G401 (cell line): ENCODE measurements around the gene TRIM67. TPM values are rescaled to one million over a fixed set of nuclear protein-coding genes. Genes with fewer than 3 reads are reported as not detected.
"Not testable (repeated sequence)": the region's sequence is repeated elsewhere in the genome, so short reads cannot be mapped to it uniquely, and the experiment has no call there.

Source experiments
- DNase-seq: peaks from one replicate; pipeline ENCODE4 v3.0.0-alpha.2; 2015; ENCODE audit warnings: low spot score
- in situ Hi-C: cut with HindIII; loops from 2 replicates; pipeline ENCODE4 v1.10.0; 2016; ENCODE audit warnings: low sequenced_read_pairs, mixed read lengths
- total RNA-seq: library from RNA; depleted of rRNA; stranded (reverse); fragments of >200 nt; shearing (Covaris generic); gene quantifications from 2 replicates; pipeline ENCODE4 v1.2.3, GENCODE V29; 2014

The TRIM67 gene
- total RNA-seq, 1 experiment from 2014 or later: not detected

DNA sequence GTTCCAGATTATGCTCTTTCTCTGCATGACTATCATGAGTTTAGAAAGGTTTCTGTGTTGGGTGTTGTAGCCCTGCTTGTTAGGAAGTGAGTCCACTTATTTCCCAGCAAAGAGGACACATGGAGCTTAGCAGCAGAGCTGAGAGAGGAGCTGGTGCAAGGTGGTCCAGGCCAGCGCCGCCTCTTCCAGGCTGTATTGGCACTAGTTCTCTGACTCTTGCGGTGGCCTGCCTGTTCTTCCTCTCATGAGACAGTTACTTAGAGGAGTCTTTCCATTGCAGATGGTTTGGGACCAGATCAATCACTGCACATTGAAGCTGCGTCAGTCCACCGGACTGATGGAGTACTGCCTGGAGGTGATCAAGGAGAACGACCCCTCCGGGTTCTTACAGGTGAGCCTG lies 38.0 kb downstream of the TRIM67 start:
- in situ Hi-C loops: no loop called here
- no peak for DNase-seq

- in situ Hi-C loops: no loop called here
Measured at GRCh38 chr1:231200388-231201031, 38.7 kb downstream of the TRIM67 start.

GRCh38 chr1:231201375-231201978 lies 39.6 kb downstream of the TRIM67 start:
- in situ Hi-C loops: no loop called here
- no peak for DNase-seq

More at GRCh38 chr1:231200388-231201031, 38.7 kb downstream of the TRIM67 start:
- DNase-seq: no peak

DNA sequence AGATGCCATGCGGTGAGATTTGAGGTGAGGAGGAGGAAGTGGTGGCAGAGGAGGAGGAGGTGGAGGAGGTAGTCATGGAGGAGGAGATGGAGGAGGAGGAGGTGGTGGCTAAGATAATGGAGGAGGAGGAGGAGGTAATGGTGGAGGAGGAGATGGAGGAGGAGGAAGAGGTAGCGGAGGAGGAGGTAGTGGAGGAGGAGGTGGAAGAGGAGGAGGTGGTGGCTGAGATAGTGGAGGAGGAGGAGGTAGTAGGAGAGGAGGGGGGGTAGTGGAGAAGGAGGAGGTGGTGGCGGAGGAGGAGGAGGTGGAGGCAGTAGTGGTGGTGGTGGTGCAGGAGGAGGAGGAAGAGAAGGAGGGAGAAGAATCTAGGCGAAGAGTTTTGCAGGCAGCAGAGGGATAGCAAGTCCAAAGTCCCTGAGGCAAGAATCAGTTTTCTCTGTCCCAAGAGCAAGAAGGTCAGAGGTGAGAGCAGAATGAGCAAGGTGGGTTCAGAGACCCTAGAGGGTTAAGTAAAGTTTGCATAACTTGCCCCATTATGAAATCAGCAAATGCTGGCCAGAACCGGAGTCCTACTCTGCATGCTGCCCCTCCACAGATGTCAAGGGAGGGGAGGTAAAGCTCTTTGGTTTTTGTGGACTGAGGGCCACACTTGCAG lies 40.2 kb downstream of the TRIM67 start:
- DNase-seq: no peak
- in situ Hi-C loops: no loop called here

DNA sequence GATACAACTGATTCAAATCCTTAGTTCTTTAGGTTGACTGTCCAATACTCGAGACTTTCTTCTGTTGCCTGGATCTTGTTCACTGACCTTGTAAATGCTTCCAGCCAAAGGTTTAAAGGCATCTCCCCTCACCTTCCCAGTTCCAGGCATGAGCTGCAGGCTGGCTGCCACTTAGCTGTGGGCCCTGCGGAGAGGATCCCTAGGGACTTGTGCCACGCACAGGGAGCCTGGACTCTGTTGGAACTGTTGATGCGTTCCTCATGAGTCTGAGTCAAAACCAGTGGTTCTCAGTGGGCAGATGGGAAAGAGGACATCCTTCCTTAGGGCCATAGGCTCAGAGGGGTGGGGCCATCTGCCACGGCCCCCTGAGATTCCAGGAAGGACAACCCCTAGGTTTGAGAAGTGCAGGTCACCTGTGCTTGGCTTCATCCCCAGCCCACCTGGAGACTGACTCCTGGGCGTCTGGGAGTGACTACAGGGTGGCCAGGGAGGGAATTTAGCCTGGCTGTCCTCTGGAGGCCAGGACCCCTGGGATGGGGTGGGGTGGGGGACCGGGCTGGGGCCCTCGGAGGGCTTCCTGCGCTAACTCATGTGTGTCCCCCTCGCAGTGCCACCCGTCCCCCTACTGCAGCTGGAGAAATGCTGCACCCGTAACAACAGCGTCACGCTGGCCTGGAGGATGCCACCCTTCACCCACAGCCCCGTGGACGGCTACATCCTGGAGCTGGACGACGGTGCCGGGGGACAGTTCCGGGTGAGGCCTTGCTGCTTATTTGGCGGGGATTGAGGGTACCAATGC lies 41.6 kb downstream of the TRIM67 start:
- no peak for DNase-seq
- in situ Hi-C loops: no loop called here

- DNase-seq: no peak
- in situ Hi-C loops: no loop called here
Measured at GRCh38 chr1:231206856-231207255, 45.0 kb downstream of the TRIM67 start.

- DNase-seq: no peak
- in situ Hi-C loops: no loop called here
Measured at GRCh38 chr1:231207437-231207836, 45.6 kb downstream of the TRIM67 start.

- in situ Hi-C loops: no loop called here
- DNase-seq: no peak
Measured at GRCh38 chr1:231208980-231209379, 47.1 kb downstream of the TRIM67 start.

DNA sequence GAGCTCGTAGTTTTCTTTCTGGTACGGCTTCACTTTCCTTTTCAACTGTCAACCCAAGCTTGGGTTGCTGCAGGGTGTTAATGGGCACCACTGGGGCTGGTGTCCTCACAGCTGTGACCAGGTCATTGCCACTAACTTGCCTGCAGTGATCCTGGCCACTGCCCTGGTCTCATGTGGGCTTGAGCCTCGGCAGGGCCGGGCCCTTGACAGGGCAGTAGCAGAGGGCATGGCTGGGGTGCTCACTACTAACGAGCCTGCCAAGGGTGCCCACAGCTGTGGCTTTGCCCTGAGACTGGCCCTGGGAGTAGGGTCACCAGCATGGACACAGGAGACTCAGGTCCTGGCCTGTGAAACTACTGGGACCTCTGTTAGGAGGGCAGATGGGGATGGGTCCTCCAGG lies 47.7 kb downstream of the TRIM67 start:
- in situ Hi-C loops: no loop called here
- DNase-seq: no peak

DNA sequence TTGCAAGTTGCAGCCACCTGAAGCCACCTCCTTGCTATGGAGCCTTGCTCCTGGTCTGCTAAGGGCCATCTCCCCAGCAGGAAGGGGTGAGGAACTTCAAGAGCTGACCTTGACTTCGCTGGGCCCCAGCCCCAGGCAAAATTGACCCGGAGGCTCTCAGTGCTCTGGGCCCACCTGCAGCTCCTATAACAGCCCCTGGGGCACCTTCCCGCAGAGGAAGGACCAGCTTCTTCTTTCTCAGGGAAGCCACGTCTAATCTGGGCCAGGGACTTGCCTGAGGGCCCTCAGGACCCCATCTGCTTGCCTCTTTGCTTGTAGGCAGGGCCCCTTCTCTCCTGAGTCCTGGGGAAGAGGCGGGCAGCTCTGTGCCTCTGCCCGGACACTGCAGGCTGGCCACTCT lies 48.3 kb downstream of the TRIM67 start:
- in situ Hi-C loops: no loop called here
- DNase-seq: no peak

DNA sequence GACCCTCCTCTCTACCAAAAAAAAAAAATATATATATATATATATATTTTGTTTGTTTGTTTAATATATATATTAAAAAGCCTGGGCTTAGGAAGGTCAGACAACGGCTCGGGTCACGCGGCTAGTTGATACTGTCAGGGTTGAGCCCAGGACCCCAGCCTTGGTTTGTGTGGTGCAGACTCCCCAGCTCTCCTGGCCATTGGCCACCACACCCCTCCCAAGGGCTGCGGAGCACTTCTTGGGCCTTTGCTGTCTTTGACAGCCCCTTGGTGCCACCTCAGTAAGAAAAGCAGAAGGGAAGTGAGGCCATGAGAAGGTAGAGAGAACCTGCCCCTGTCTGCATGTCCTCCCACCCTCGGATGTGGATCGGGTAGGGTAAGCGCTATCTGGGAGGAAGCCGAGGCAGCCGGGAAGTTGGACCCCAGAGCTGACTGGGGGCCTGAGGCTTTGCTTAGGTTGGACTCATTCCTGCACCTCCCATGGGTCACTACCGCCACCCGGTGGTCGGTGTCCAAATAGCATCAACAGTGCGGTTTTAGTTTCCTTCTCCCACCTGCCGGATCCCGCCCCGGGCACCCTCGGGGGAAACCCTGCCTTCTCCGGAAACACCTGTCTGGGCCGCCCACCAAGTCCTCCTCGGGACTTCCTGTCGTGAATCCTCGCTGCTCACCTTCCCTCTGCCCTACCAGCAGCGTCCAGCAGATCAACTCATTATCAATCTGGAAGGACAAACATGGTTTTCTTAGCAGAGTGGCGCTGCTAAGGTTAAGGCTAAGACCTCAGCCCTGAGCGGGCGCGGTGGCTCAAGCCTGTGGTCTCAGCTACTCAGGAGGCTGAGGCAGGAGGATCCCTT lies 49.4 kb downstream of the TRIM67 start:
- in situ Hi-C loops: no loop called here
- DNase-seq: peak; percentile 80

DNA sequence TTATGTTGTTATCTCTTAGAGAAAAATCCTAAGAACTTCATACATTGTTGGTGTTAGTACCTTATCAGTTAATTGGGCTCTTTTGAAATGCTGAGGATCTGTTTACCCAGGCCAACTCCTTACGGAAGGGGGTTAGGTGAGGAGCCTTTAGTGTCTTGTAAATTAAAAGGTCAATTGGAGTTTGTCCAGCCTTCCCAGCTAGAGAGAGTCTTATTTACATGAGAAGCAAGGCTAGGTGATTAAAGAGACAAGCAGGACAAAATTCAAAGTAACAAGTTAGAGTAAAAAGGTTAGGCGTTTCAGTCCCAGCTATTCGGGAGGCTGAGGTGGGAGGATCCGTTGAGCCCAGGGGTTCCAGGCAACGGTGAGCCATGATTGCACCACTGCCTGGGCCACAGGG lies 50.4 kb downstream of the TRIM67 start:
- in situ Hi-C loops, DNase-seq: not testable (repeated sequence)

GRCh38 chr1:231213831-231214573 lies 52.1 kb downstream of the TRIM67 start:
- in situ Hi-C loops: no loop called here
- no peak for DNase-seq

GRCh38 chr1:231214918-231215680 lies 53.2 kb downstream of the TRIM67 start:
- in situ Hi-C loops: no loop called here
- DNase-seq: peak; percentile 39

DNA sequence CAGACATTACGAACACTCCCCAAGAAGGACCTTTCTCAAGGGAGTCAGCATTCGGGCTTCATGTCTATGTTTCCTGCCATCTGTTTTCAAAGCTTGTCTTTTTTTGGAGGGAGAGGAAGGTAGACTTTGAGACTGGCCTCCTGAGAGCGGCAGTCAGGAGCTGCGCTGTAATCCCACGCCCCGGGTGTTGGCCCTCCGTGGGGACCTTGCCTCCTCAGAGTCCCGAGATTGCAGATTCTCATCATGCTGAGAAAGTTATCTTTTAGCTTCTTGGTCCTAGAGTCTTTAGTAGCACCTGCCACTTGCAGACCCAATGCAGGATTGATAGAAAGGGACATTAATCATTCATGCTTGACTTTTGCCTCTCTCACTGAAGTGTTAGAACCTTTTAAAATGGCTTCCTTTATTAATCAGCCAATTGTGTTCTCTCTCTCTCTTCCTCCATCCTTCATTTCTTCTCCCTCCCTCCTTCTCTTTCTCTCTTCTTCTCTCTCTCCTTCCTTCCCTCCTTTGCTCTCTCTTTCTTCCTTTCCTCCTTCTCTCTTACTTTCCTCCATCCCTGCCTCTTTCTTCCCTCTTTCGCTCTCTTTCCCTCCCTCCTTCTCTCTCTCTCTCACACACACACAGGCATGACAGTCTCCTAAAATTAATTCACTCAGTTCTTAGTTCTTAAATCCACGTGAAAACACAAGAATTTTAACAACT lies 54.0 kb downstream of the TRIM67 start:
- DNase-seq: peak; percentile 28
- in situ Hi-C loops: no loop called here

GRCh38 chr1:231216498-231216897 lies 54.6 kb downstream of the TRIM67 start:
- no peak for DNase-seq
- in situ Hi-C loops: no loop called here

DNA sequence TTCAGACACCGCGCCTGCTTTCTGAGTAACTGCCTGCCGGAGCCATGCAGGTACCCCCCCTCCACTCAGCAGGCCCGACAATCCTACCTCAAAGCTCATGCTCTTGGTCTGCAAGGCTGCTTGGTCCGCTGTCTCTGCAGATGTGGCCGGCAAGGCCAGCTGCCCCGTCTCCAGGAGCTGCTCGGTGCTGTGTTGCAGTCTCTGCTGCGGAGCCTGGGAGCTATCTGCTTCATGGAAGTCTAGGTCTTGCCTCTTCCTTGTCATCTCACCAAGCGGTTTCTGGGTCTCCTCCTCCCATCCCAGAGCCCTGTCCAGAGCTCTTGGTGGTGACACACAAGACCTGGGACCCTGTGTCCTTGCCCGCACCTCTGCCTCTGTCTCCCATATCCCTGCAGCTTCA lies 55.2 kb downstream of the TRIM67 start:
- in situ Hi-C loops: no loop called here
- no peak for DNase-seq
